Breast epithelium (tissue), 4 donors: ENCODE data around the gene DCDC2B. TPM values are rescaled to one million over a fixed set of nuclear protein-coding genes. Genes with fewer than 3 reads are reported as not detected.

Source experiments
- DNase-seq, 2 donors: peaks; one replicate each; pipeline ENCODE4 v3.0.0-alpha.2; 2019; ENCODE audit warnings: low spot score in 2 of 2
- H3K27ac ChIP-seq, 2 donors: fragments of 200-600 bp; sonication (generic) in 1 of 2; one replicate each; pipeline ENCODE4 v1.5.1; 2016 to 2019; ENCODE audit warnings: mild to moderate bottlenecking in 1 of 2
- H3K27me3 ChIP-seq, 2 donors: fragments of 200-600 bp; sonication (generic) in 1 of 2; one replicate each; pipeline versions ENCODE4 v1.5.1 to v1.6.0; 2017 to 2019; ENCODE audit warnings: control low read depth in 1 of 2, mild to moderate bottlenecking in 1 of 2
- H3K36me3 ChIP-seq: fragments of 200-600 bp; one replicate; pipeline ENCODE4 v1.5.1; 2019
- H3K4me1 ChIP-seq, 2 donors: fragments of 200-600 bp; sonication (generic); one replicate each; pipeline ENCODE4 v1.5.1; 2016 to 2019; ENCODE audit warnings: control low read depth in 1 of 2
- H3K4me3 ChIP-seq, 3 donors: fragments of 200-600 bp; sonication (generic); 1 replicate in 2 of 3; 2 replicates in 1 of 3; pipeline ENCODE4 v1.5.1; 2016 to 2019; ENCODE audit warnings: mild to moderate bottlenecking in 3 of 3, moderate library complexity in 2 of 3
- H3K9me3 ChIP-seq, 2 donors: fragments of 200-600 bp; sonication (generic) in 1 of 2; one replicate each; pipeline ENCODE4 v1.5.1; 2016 to 2019; ENCODE audit warnings: control low read depth in 1 of 2
- POLR2A ChIP-seq: fragments of 450-650 bp; IDR thresholded peaks from one replicate; pipeline ENCODE4 v1.6.1; 2016; ENCODE audit warnings: antibody characterized with exemption, mild to moderate bottlenecking, moderate library complexity
- POLR2AphosphoS5 ChIP-seq, 3 donors: sonication (generic); formaldehyde crosslinking; IDR thresholded peaks; one replicate each; pipeline ENCODE4 v1.6.1; 2017; ENCODE audit warnings: antibody characterized with exemption in 3 of 3
- intact Hi-C: fragments of 100-400 bp; cut with DNase I; formaldehyde crosslinking; loops from one replicate; pipeline ENCODE4 v1.15.1; 2023; ENCODE audit warnings: low total_unique reads
- total RNA-seq, 3 donors: library from RNA; depleted of rRNA; stranded (reverse); fragments of >200 nt; gene quantifications; one replicate each; pipeline ENCODE4 v1.1.0, GENCODE V29; 2016
- TF ChIP-seq, protein P1 (sequence below), 3 donors: fragments of 450-650 bp; IDR thresholded peaks; one replicate each; pipeline ENCODE4 v1.5.1; 2016 to 2017; ENCODE audit warnings: antibody characterized with exemption in 3 of 3, mild to moderate bottlenecking in 3 of 3, moderate library complexity in 3 of 3

DCDC2B gene
- total RNA-seq, 3 donors from 2014 or later, result 0.33 TPM; not detected in 2

DNA sequence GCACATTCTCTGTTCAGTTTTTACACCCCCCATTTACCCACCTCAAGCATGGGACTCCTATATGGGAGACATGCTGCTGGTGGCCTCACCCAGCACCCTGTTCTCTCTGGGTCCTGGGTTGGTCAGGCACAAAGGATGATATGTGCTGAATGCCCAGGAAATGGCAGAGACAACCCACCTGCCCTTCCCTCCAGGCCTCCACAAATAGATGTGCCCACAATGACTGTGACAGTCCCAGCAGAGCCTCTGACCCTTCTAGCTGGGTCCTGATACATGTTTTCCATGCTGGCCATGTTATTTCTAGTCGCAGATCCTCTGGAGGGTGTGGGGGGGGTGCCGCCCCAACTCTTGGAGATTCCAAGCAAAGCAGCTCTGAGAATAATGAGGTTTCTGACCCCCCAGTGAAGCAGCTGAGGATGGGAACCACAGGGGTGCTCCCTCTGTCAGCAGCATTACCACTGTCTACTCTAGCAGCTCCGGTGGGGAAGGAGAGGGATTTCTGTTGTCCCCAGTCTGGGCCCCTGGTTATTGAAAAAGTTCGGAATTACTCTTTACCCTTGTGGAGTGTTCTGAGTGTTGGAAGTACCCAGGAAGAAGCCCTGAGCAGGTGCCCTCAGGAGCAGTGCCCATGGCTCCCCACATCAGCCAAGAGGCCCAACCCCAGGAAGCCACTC, 9.7 kb upstream of the DCDC2B start:
- no peak for DNase-seq
- no peak for TF ChIP-seq POLR2AphosphoS5 (IDR thresholded peaks at IDR 0.05)
- TF ChIP-seq, protein P1, sequence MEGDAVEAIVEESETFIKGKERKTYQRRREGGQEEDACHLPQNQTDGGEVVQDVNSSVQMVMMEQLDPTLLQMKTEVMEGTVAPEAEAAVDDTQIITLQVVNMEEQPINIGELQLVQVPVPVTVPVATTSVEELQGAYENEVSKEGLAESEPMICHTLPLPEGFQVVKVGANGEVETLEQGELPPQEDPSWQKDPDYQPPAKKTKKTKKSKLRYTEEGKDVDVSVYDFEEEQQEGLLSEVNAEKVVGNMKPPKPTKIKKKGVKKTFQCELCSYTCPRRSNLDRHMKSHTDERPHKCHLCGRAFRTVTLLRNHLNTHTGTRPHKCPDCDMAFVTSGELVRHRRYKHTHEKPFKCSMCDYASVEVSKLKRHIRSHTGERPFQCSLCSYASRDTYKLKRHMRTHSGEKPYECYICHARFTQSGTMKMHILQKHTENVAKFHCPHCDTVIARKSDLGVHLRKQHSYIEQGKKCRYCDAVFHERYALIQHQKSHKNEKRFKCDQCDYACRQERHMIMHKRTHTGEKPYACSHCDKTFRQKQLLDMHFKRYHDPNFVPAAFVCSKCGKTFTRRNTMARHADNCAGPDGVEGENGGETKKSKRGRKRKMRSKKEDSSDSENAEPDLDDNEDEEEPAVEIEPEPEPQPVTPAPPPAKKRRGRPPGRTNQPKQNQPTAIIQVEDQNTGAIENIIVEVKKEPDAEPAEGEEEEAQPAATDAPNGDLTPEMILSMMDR (IDR thresholded peaks at IDR 0.05), result no peak
- TF ChIP-seq POLR2A, result no peak
- Histone ChIP-seq H3K9me3 (no peaks in the 10 kb centered on the region), H3K4me1 (peaks cover 3 to 10% of the 10 kb centered on the region in 2 donors), H3K27ac (peak overlapping the region; percentile 83 to 92), H3K36me3 (no peaks in the 10 kb centered on the region), H3K4me3 (no peak overlapping the region), H3K27me3 (no peaks in the 10 kb centered on the region)
- intact Hi-C loops, result no loop called here

DNA sequence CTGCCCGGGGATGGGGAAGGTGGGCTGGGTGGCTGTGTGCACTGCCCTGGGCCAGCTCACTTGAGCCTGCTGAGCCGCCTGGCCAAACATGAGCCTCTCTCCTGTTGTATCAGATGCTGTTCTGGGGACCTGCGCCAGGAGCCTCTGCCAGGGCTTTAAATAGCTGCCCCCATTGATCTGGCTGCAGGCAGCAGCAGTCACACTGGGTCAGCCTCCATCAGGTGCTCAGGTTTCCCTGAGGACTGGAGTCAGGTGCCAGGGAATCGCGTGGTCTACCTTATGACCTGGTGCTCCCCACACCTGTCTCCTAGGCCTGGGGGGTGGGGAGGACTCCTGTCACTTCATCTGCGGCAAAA, 9.2 kb upstream of the DCDC2B start:
- DNase-seq, result no peak
- peaks cover 3 to 10% of the 10 kb centered on the region in 2 donors for H3K4me1 ChIP-seq
- H3K27me3 ChIP-seq, result no peaks in the 10 kb centered on the region
- H3K4me3 ChIP-seq, result peak overlapping the region in 2 of 3 donors; percentile 64 to 92
- TF ChIP-seq, protein P1 (IDR thresholded peaks at IDR 0.05), result no peak
- TF ChIP-seq POLR2AphosphoS5 (IDR thresholded peaks at IDR 0.05), result no peak
- no peak for TF ChIP-seq POLR2A
- peak overlapping the region; percentile 83 to 92 for H3K27ac ChIP-seq
- no peaks in the 10 kb centered on the region for H3K9me3 ChIP-seq
- intact Hi-C loops, result no loop called here
- H3K36me3 ChIP-seq, result no peaks in the 10 kb centered on the region

DNA sequence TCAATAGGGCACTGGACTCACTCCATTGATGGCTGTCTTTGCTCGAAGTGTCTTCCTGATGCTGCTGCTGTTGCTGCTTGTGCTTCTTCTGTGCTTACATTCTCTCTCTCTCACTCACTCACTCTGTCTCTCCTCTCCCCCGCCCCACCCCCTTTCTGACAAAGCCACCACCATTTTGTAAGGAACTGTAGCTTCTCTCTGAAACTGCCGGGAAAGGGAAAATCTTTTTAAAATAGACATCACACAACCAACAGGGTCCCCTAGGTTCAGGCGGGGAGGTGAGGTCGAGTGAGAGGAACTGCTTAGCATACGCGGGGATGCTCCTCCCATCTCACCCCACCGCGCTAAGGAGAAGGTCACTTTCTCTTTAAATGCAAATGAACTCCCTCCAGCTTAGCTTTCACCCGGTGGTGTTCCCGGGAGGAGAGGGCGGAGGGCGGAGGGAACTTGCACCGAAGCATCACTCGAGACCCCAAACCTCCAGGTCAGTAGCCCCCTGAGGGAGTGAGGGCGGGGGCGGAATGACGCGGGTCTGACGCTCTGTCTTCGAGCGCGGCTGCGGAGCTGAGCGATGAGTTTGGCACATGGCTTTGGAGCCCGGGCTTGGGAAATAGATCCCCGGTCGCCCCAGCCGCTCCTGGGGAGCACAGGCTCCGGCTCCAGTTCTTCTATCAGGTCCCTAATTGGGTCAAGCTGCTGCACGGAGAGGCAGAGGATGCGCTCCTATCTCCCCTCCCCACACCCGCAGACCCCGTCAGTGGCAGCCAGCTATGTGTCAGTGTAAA, 8.5 kb upstream of the DCDC2B start, which contains the start of gene CCDC28B:
Gene CCDC28B, plus strand, starts transcription at position 370 of the 785 bp plus-strand sequence. CDS start 1,341 bp downstream, outside the sequence.
- H3K27ac ChIP-seq, result peak within 1 kb of the TSS; percentile 83 to 92

DNA sequence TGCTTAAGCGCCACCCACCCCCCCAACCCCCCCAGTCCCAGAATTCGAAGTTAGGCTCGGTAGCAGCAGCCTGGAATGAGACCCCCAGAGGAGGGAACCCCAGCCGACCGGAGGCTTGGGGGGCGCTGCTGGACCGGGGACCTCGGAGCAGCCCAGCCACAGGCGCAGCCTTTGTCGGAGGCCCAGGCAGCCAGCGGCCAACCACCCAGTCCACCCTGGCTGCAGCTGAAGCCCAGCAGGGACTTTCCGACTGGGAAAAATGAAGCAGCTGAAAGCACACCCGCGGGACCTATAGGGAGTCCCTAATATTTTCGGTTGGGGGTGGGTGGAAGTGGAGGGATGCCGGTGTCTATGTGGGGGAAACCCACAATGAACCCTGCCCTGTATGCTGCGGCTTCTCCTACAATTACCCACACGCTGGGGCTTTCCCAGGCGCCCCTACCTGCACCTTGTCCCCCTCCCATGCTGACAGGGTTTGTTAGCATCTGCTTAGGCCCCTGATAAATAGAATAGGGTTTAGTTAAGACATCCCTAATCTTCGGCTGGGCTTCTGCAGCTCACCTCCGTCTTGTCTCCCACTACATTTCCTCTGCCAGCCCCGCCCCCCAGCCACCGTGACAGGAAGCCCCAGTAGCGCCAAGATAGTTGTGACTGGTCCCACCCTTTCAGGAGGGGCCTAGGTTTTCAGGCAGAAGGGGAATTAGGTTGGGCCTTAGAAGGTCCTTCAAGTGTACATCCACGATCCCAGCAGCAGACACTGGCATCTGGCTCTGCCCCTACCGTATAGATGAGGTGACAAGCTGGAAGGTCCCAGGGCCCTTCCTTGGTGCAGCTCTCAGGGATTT, 7.7 kb upstream of the DCDC2B start:
- peak in 1 of 2 donors; percentile 59 for DNase-seq
- Histone ChIP-seq H3K36me3 (no peaks in the 10 kb centered on the region), H3K27me3 (no peaks in the 10 kb centered on the region), H3K27ac (peak overlapping the region; percentile 83 to 92), H3K4me3 (peak overlapping the region; percentile 53 to 92 (median 64)), H3K9me3 (no peaks in the 10 kb centered on the region), H3K4me1 (peaks cover 10% of the 10 kb centered on the region in 2 donors)
- TF ChIP-seq POLR2AphosphoS5 (IDR thresholded peaks at IDR 0.05) (no peak), POLR2A (no peak)
- TF ChIP-seq, protein P1 (IDR thresholded peaks at IDR 0.05), result no peak
- intact Hi-C loops, result no loop called here

More for the DNA sequence above, 8.5 kb upstream of the DCDC2B start, which contains the start of gene CCDC28B:
- Histone ChIP-seq H3K27me3 (no peaks in the 10 kb centered on the region), H3K36me3 (no peaks in the 10 kb centered on the region), H3K4me3 (peak within 1 kb of the TSS; percentile 53 to 92 (median 64)), H3K4me1 (peaks cover 8 to 10% of the 10 kb centered on the region in 2 donors), H3K9me3 (no peaks in the 10 kb centered on the region)
- intact Hi-C loops, result no loop called here
- DNase-seq, result peak in 1 of 2 donors; percentile 48
- TF ChIP-seq, protein P1 (IDR thresholded peaks at IDR 0.05), result no peak
- TF ChIP-seq POLR2AphosphoS5 (IDR thresholded peaks at IDR 0.05) (peak in 2 of 3 donors; percentile 24 to 60), POLR2A (no peak)
